GM19025 (cell line): ENCODE measurements around the gene SFTPA1.
"Not testable (repeated sequence)": the region's sequence is repeated elsewhere in the genome, so short reads cannot be mapped to it uniquely, and the experiment has no call there.

ENCODE experiments used
- ATAC-seq: cut with Tn5 transposase; IDR thresholded peaks from one replicate; pipeline ENCODE4 v1.9.1; 2021; ENCODE audit warnings: mild to moderate bottlenecking, low read depth, moderate library complexity; ENCODE audit not compliant: unreplicated experiment

Gene SFTPA1

GRCh38 chr10:79610601-79611191 lies at the start of gene SFTPA1:
SFTPA1 (plus strand) TSS chr10:79610939; CDS start chr10:79611826, 887 bp downstream.
- ATAC-seq = no peak

- no peak for ATAC-seq
These were observed 49.5 kb upstream of the SFTPA1 start for GRCh38 chr10:79561257-79561656.

- ATAC-seq = peak; percentile 70
These were observed 48.5 kb upstream of the SFTPA1 start for GRCh38 chr10:79562135-79562756.

GRCh38 chr10:79563426-79563825 lies 47.3 kb upstream of the SFTPA1 start:
- ATAC-seq = no peak

GRCh38 chr10:79570624-79571023 lies 40.1 kb upstream of the SFTPA1 start:
- not testable (repeated sequence) for ATAC-seq

GRCh38 chr10:79579361-79579760 lies 31.4 kb upstream of the SFTPA1 start:
- ATAC-seq = no peak

GRCh38 chr10:79581044-79581443 lies 29.7 kb upstream of the SFTPA1 start:
- ATAC-seq = no peak

GRCh38 chr10:79582096-79582495 lies 28.6 kb upstream of the SFTPA1 start:
- ATAC-seq = no peak

GRCh38 chr10:79582954-79583353 lies 27.8 kb upstream of the SFTPA1 start:
- ATAC-seq = not testable (repeated sequence)

GRCh38 chr10:79583488-79584024 lies 27.2 kb upstream of the SFTPA1 start:
- ATAC-seq = no peak

- ATAC-seq = no peak
These were observed 24.7 kb upstream of the SFTPA1 start for GRCh38 chr10:79585870-79586527.

- no peak for ATAC-seq
These were observed 23.8 kb upstream of the SFTPA1 start for GRCh38 chr10:79586933-79587332.

- no peak for ATAC-seq
These were observed 21.9 kb upstream of the SFTPA1 start for GRCh38 chr10:79588800-79589199.

- no peak for ATAC-seq
These were observed 17.4 kb upstream of the SFTPA1 start for GRCh38 chr10:79593377-79593776.

- not testable (repeated sequence) for ATAC-seq
These were observed 16.2 kb upstream of the SFTPA1 start for GRCh38 chr10:79594565-79594964.

GRCh38 chr10:79595510-79595909 lies 15.2 kb upstream of the SFTPA1 start:
- ATAC-seq = no peak

- not testable (repeated sequence) for ATAC-seq
These were observed 11.1 kb upstream of the SFTPA1 start for GRCh38 chr10:79599644-79600043.

- ATAC-seq = no peak
These were observed 8.8 kb upstream of the SFTPA1 start for GRCh38 chr10:79601939-79602338.

- ATAC-seq = no peak
These were observed 7.8 kb upstream of the SFTPA1 start for GRCh38 chr10:79602953-79603352.

- ATAC-seq = no peak
These were observed 6.4 kb upstream of the SFTPA1 start for GRCh38 chr10:79604294-79604693.

GRCh38 chr10:79605308-79605707 lies 5.4 kb upstream of the SFTPA1 start:
- no peak for ATAC-seq
